Urinary bladder (tissue), 4 donors: ENCODE results near the gene RBM20. TPM values are rescaled to one million over a fixed set of nuclear protein-coding genes. Genes with fewer than 3 reads are reported as not detected.
"Not testable (repeated sequence)": the region's sequence is repeated elsewhere in the genome, so short reads cannot be mapped to it uniquely, and the experiment has no call there.

ENCODE experiments used
- DNase-seq: peaks from one replicate; pipeline ENCODE4 v3.0.0-alpha.2; 2015; ENCODE audit errors: extremely low spot score
- H3K27ac ChIP-seq: one replicate; pipeline ENCODE4 v1.5.1; 2013; ENCODE audit warnings: low read depth, mild to moderate bottlenecking, moderate library complexity
- H3K36me3 ChIP-seq: one replicate; pipeline ENCODE4 v1.6.1; 2013; ENCODE audit warnings: mild to moderate bottlenecking, moderate library complexity; ENCODE audit not compliant: insufficient read depth
- H3K4me1 ChIP-seq: one replicate; pipeline ENCODE4 v1.6.1; 2013; ENCODE audit warnings: mild to moderate bottlenecking, moderate library complexity; ENCODE audit not compliant: insufficient read depth
- H3K4me3 ChIP-seq: one replicate; pipeline ENCODE4 v1.5.1; 2013; ENCODE audit warnings: low read depth, low read length
- WGBS: extraction: QIAGEN DNeasy Blood & Tissue Kit; methylation state at CpG from one replicate; pipeline ENCODE4 v1.1.7; 2013; 5-methylcytosine and 5-hydroxymethylcytosine counted together
- polyA plus RNA-seq: library from polyadenylated mRNA; stranded (reverse); fragments of 200-250 nt; gene quantifications from one replicate; pipeline ENCODE4 v1.2.3, GENCODE V29; 2013
- total RNA-seq: library from RNA; depleted of rRNA; stranded (reverse); fragments of >200 nt; gene quantifications from one replicate; pipeline ENCODE4 v1.2.3, GENCODE V29; 2014
- donor health status: healthy with polysubstance abuse.
- donor health status: healthy.

RBM20 gene
- total and polyA plus RNA-seq, 2 donors: 0.68 to 2.3 TPM

GRCh38 chr10:110700947-110701616 is 56.9 kb downstream of the RBM20 start:
- H3K27ac ChIP-seq: no peak overlapping the region
- DNase-seq: no peak
- 67% methylated on average over 10 of the region's 10 CpGs for WGBS
- H3K4me3 ChIP-seq: no peak overlapping the region
- no peaks in the 10 kb centered on the region for H3K4me1 ChIP-seq
- no peaks in the 10 kb centered on the region for H3K36me3 ChIP-seq

GRCh38 chr10:110701617-110701971 is 57.5 kb downstream of the RBM20 start:
- no peaks in the 10 kb centered on the region for H3K4me1 ChIP-seq
- H3K27ac ChIP-seq: no peak overlapping the region
- WGBS: 67% methylated on average over 3 of the region's 3 CpGs
- H3K36me3 ChIP-seq: no peaks in the 10 kb centered on the region
- no peak overlapping the region for H3K4me3 ChIP-seq
- no peak for DNase-seq

- H3K4me3 ChIP-seq: no peak overlapping the region
- H3K36me3 ChIP-seq: no peaks in the 10 kb centered on the region
- no peak for DNase-seq
- H3K27ac ChIP-seq: no peak overlapping the region
- no peaks in the 10 kb centered on the region for H3K4me1 ChIP-seq
Observed at GRCh38 chr10:110704070-110704469, 59.9 kb downstream of the RBM20 start.

GRCh38 chr10:110704906-110705476 is 60.9 kb downstream of the RBM20 start:
- Histone ChIP-seq H3K36me3 (no peaks in the 10 kb centered on the region), H3K27ac (no peak overlapping the region), H3K4me1 (no peaks in the 10 kb centered on the region), H3K4me3 (no peak overlapping the region)
- no peak for DNase-seq
- 90% methylated on average over 5 of the region's 5 CpGs for WGBS

- H3K36me3 ChIP-seq, DNase-seq, H3K4me3 ChIP-seq, H3K27ac ChIP-seq, H3K4me1 ChIP-seq: not testable (repeated sequence)
- 84% methylated on average over 4 of the region's 4 CpGs for WGBS
Observed at GRCh38 chr10:110705596-110705995, 61.5 kb downstream of the RBM20 start.

GRCh38 chr10:110706690-110707098 is 62.6 kb downstream of the RBM20 start:
- H3K4me3 ChIP-seq: no peak overlapping the region
- H3K36me3 ChIP-seq: no peaks in the 10 kb centered on the region
- no peak for DNase-seq
- no peaks in the 10 kb centered on the region for H3K4me1 ChIP-seq
- H3K27ac ChIP-seq: no peak overlapping the region
- 19% methylated on average over 5 of the region's 5 CpGs for WGBS

DNA sequence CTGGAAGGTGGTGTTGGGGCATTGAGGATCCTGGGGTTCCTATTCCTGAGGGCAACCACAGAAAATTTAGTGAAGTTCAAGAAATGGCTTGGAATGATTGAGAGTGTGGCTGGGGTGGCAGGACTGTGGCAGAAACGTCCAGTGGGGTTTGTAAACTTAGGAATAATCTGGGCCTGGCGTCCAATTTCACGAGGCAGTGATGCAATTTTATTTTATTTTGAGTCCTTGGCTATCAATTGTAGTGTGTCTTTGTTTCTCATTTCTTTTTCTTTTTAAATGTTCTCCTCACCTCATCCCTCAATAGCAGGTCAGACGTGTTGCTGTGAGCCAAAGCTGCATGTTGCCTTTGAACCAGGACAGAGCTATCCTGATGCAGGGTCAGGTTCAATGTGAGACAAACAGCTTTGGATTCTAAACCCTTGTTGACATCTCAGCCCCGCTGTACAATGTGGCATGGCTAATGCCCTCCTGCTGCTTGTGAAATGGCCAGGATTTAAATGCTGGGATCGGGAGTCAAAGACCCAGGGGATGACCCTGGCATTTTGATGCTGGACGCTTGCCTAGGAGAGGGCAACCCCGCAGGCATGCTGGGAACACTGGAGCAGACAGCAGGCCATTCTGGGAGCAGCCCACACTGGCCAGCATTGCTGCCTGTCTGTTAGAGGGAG is 64.8 kb downstream of the RBM20 start:
- no peaks in the 10 kb centered on the region for H3K36me3 ChIP-seq
- no peak overlapping the region for H3K4me3 ChIP-seq
- no peaks in the 10 kb centered on the region for H3K4me1 ChIP-seq
- DNase-seq: no peak
- H3K27ac ChIP-seq: no peak overlapping the region
- WGBS: 60% methylated on average over 8 of the region's 8 CpGs

DNA sequence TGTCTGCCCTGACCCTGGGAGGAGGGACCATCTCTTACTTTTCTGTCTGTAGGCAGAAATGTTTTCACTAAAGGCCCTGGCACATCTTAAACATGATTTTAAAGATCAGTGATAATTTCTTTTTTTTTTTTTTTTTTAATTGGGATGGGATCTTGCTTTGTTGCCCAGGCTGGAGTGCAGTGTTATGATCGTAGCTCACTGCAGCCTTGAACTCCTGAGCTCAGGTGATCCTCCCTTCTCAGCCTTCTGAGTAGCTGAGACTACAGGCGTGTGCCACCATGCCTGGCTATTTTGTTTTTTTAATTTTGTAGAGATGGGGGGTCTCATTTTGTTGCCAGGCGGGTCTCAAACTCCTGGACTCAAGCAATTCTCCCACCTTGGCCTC is 65.3 kb downstream of the RBM20 start:
- Histone ChIP-seq H3K4me1 (no peaks in the 10 kb centered on the region), H3K27ac (no peak overlapping the region), H3K36me3 (no peaks in the 10 kb centered on the region), H3K4me3 (no peak overlapping the region)
- 92% methylated on average over 3 of the region's 3 CpGs for WGBS
- DNase-seq: no peak

DNA sequence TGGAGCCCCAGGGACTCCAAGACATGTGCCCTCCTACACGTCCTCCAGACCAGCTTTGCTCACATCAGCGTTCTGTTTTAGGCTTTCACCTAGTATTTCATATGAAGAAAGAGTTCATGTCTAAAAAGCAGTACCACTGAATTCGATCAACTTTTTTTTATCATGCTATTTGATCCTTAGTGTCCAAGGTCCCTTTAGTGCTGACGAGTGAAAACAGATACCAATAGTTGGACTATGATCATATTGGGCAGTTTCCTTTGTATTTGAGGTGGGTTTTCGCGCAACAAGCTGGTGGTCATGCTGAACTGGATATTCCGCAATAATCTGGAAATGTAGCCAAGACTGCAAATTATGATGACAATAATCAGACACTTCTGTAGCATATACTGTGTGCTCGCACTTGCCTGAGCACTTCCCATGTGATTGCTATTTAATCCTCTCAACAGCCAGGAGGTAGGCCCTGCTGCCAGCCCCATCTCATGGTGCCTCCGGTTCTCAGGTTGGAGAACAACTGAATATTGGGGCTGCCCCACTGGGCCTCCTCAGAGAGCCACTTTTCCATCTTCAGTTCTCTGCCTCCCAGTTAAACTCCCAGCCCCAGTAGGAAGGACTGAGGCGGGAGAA is 65.9 kb downstream of the RBM20 start:
- H3K4me1 ChIP-seq: no peaks in the 10 kb centered on the region
- H3K27ac ChIP-seq: no peak overlapping the region
- H3K36me3 ChIP-seq: no peaks in the 10 kb centered on the region
- 95% methylated on average over 10 of the region's 10 CpGs for WGBS
- no peak for DNase-seq
- H3K4me3 ChIP-seq: no peak overlapping the region

GRCh38 chr10:110710621-110711020 is 66.5 kb downstream of the RBM20 start:
- H3K4me3 ChIP-seq: no peak overlapping the region
- no peaks in the 10 kb centered on the region for H3K36me3 ChIP-seq
- no peak overlapping the region for H3K27ac ChIP-seq
- no peak for DNase-seq
- 89% methylated on average over 5 of the region's 5 CpGs for WGBS
- H3K4me1 ChIP-seq: no peaks in the 10 kb centered on the region

DNA sequence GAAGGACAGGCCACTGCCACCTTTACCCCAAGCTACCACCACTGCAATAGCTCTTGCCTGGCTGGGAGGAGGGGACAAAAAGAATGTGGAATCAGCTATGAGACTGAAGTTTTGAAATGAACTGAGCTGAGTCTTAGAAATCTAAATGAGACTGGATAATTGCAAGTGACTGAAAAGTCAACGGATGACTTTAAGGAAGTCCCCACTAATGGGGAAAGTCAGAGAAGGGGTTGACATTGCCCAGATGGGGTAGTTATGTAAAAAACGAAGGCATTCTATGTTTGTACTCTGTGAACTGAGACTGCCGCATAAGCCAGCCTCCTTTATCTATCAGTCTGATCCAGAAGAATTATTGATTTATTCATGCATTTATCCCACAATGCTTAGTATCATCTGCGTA is 67.2 kb downstream of the RBM20 start:
- H3K4me3 ChIP-seq: no peak overlapping the region
- no peaks in the 10 kb centered on the region for H3K36me3 ChIP-seq
- no peak for DNase-seq
- WGBS: 81% methylated on average over 4 of the region's 4 CpGs
- H3K27ac ChIP-seq: no peak overlapping the region
- H3K4me1 ChIP-seq: no peaks in the 10 kb centered on the region

GRCh38 chr10:110714356-110714755 is 70.2 kb downstream of the RBM20 start:
- H3K4me1 ChIP-seq: no peaks in the 10 kb centered on the region
- H3K4me3 ChIP-seq: no peak overlapping the region
- no peak for DNase-seq

DNA sequence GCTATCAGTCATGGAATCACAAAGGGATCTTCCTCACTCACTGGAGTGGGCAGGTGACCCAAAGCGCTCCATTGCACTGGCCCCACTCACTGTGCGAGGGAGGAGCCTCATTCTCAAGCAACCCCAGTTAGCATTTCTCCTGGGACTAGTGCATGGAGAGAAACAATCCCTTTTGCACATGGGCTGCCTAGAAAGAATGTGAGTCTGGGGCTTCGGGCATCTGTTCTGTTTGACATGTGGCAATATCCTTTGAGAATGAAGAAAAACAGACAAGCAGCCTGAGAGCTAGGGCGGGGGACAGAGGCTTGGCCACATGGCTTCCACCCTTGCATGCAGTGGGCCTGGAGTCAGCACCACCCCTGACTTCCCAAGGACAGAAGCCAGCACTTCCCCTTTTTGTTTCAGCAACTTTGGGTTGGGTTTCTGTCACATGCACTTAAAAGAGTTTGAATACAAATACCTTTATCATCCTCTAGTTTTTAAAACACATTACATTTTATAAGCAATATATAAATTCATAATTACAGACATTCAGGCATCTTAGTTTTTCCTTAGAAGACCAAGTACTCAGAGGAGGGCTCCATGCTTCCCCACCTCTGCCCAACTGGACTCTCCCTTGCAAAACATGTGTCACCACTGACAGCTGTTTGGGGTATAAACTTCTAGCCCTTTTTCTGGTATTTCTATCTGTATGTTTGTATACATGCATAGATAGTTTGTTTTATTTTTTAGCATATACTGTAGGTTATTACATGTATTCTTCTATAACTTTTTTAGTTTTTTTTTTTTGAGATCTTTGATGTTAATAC is 73.8 kb downstream of the RBM20 start:
- no peak for DNase-seq
- H3K4me1 ChIP-seq: no peaks in the 10 kb centered on the region
- 67% methylated on average over 4 of the region's 4 CpGs for WGBS

More at GRCh38 chr10:110714356-110714755, 70.2 kb downstream of the RBM20 start:
- Histone ChIP-seq H3K36me3 (no peaks in the 10 kb centered on the region), H3K27ac (no peak overlapping the region)

More for the DNA sequence above, 73.8 kb downstream of the RBM20 start:
- Histone ChIP-seq H3K36me3 (no peaks in the 10 kb centered on the region), H3K27ac (no peak overlapping the region), H3K4me3 (no peak overlapping the region)
